ENCODE measurements around the gene MIB1. TPM values are rescaled to one million over a fixed set of nuclear protein-coding genes. Genes with fewer than 3 reads are reported as not detected.
"Not testable (repeated sequence)": the region's sequence is repeated elsewhere in the genome, so short reads cannot be mapped to it uniquely, and the experiment has no call there.

MIB1 gene
- total RNA-seq, 4 donors from 2014 or later = 14.1 to 34.9 (median 22.7) TPM

DNA sequence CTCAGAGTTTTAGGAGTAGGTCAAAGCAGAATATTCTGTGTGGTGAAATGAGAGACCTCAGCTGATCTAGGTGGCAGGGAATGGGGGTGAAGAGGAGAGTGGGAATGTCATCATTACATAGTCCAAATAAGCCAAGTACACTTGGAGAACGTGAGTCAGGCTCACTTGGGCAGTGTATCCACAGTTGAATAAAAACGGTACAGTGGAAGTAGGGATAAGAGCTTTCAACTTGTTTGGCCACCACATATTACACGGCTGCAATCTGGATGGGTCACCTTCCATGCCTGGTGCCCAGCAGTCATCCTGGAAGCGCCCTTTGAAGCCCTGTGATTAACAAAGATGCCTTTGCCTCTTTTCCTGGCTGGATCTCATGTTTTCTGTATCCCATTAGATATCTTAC lies 28.6 kb downstream of the MIB1 start:
- DNase-seq = no peak
- no peaks in the 10 kb centered on the region for H3K27me3 ChIP-seq
- WGBS, 2 donors = 82 to 93% methylated on average over 4 of the region's 4 CpGs
- intact Hi-C loops (cut with DNase I) = no loop called here
- TF ChIP-seq, protein P1, sequence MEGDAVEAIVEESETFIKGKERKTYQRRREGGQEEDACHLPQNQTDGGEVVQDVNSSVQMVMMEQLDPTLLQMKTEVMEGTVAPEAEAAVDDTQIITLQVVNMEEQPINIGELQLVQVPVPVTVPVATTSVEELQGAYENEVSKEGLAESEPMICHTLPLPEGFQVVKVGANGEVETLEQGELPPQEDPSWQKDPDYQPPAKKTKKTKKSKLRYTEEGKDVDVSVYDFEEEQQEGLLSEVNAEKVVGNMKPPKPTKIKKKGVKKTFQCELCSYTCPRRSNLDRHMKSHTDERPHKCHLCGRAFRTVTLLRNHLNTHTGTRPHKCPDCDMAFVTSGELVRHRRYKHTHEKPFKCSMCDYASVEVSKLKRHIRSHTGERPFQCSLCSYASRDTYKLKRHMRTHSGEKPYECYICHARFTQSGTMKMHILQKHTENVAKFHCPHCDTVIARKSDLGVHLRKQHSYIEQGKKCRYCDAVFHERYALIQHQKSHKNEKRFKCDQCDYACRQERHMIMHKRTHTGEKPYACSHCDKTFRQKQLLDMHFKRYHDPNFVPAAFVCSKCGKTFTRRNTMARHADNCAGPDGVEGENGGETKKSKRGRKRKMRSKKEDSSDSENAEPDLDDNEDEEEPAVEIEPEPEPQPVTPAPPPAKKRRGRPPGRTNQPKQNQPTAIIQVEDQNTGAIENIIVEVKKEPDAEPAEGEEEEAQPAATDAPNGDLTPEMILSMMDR (IDR thresholded peaks at IDR 0.05) = no peak
- no peak for TF ChIP-seq POLR2A (IDR thresholded peaks at IDR 0.05)
- H3K27ac ChIP-seq = no peak overlapping the region
- H3K36me3 ChIP-seq = peaks cover 0 to 80% (median 0%) of the 10 kb centered on the region in 3 donors
- peaks cover 0 to 1% (median 0%) of the 10 kb centered on the region in 3 donors for H3K4me1 ChIP-seq
- no peak overlapping the region for H3K4me3 ChIP-seq
- no peaks in the 10 kb centered on the region for H3K9me3 ChIP-seq

DNA sequence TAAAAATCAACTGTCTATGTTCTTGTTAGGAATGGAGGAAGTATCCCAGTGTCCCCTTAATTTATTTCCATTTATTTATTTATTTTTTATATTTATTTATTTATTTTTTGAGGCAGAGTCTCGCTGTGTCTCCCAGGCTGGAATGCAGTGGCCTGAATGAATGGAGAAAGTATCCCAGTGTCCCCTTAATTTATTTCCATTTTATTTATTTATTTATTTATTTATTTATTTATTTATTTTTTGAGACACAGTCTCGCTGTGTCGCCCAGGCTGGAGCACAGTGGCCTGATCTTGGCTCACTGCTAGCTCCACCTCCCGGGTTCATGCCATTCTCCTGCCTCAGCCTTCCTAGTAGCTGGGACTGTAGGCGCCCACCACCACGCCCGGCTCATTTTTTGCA lies 34.1 kb downstream of the MIB1 start:
- Histone ChIP-seq H3K4me1 (peaks cover 0 to 9% (median 6%) of the 10 kb centered on the region in 3 donors), H3K36me3 (peaks cover 0 to 80% (median 4%) of the 10 kb centered on the region in 3 donors), H3K9me3 (no peaks in the 10 kb centered on the region), H3K27ac (no peak overlapping the region), H3K4me3 (no peak overlapping the region), H3K27me3 (no peaks in the 10 kb centered on the region)
- intact Hi-C loops (cut with DNase I) = no loop called here
- no peak for DNase-seq
- TF ChIP-seq POLR2A (IDR thresholded peaks at IDR 0.05) = no peak
- TF ChIP-seq, protein P1 (IDR thresholded peaks at IDR 0.05) = no peak
- WGBS, 2 donors = 98 to 100% methylated on average over 5 to 7 of the region's 7 CpGs

DNA sequence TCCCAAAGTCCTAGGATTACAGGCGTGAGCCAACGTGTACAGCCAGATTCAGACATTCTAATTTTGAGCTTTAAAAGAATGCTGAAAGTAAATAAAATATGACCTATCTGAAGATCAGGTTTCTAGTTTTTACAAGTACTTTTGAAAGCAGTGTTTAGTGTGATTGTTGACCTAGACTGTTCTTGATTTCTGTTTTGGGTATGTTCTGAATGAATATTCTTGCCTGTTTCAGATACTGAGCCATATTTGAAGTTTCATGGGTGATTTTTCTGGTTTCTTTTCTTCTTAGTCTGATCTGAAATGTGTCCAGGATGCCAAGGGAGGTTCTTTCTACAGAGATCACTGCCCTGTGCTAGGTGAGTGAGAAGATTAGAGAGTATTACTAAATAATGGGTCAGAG lies 37.2 kb downstream of the MIB1 start:
- TF ChIP-seq, protein P1 (IDR thresholded peaks at IDR 0.05) = no peak
- TF ChIP-seq POLR2A (IDR thresholded peaks at IDR 0.05) = no peak
- Histone ChIP-seq H3K4me1 (peaks cover 0 to 9% (median 6%) of the 10 kb centered on the region in 3 donors), H3K36me3 (peaks cover 0 to 86% (median 10%) of the 10 kb centered on the region in 3 donors), H3K27ac (no peak overlapping the region), H3K4me3 (no peak overlapping the region), H3K27me3 (no peaks in the 10 kb centered on the region), H3K9me3 (no peaks in the 10 kb centered on the region)
- WGBS, 2 donors = 28 to 46% methylated on average over 2 of the region's 2 CpGs
- DNase-seq = no peak
- intact Hi-C loops (cut with DNase I) = no loop called here

DNA sequence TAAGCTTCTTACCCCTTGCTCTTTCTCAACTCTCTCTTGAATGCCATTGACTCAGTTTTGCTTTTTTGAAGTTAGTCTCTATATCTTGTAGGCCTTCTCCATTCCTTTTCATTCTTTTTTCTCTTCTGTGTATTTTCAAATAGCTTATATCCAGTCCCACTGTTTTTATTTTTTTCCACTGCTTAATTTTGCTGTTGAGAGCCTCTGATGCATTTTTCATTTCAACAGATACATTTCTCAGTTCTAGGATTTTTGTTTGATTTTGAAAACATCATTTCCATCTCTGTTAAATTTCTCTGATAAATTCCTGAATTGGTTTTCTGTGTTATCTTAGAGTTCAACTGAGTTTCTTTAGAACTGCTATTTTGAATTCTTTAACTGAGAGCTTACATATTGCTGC lies 45.9 kb downstream of the MIB1 start:
- intact Hi-C loops (cut with DNase I) = no loop called here
- no peaks in the 10 kb centered on the region for H3K27me3 ChIP-seq
- no peak overlapping the region for H3K4me3 ChIP-seq
- no peak overlapping the region for H3K27ac ChIP-seq
- H3K4me1 ChIP-seq = no peaks in the 10 kb centered on the region
- H3K36me3 ChIP-seq = peaks cover 3 to 99% (median 3%) of the 10 kb centered on the region in 3 donors
- H3K9me3 ChIP-seq = peaks cover 0 to 8% (median 5%) of the 10 kb centered on the region in 3 donors
- no peak for DNase-seq
- TF ChIP-seq POLR2A (IDR thresholded peaks at IDR 0.05) = no peak

DNA sequence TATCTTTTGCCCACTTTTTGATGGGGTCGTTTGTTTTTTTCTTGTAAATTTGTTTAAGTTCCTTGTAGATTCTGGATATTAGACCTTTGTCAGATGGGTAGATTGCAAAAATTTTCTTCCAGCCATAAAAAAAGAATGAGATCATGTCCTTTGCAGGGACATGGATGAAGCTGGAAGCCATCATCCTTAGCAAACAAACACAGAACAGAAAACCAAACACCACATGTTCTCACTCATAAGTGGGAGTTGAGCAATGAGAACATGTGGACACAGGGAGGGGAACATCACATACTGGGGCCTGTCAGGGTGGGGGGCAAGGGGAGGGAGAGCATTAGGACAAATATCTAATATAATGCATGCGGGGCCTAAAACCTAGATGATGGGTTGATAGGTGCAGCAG lies 55.5 kb downstream of the MIB1 start:
- intact Hi-C loops (cut with DNase I); H3K27ac ChIP-seq; H3K4me1 ChIP-seq; DNase-seq; H3K27me3 ChIP-seq; H3K4me3 ChIP-seq; H3K9me3 ChIP-seq: not testable (repeated sequence)
- WGBS, 2 donors = 72 to 79% methylated on average over 2 of the region's 2 CpGs
- H3K36me3 ChIP-seq = peaks cover 0 to 44% (median 0%) of the 10 kb centered on the region in 3 donors

DNA sequence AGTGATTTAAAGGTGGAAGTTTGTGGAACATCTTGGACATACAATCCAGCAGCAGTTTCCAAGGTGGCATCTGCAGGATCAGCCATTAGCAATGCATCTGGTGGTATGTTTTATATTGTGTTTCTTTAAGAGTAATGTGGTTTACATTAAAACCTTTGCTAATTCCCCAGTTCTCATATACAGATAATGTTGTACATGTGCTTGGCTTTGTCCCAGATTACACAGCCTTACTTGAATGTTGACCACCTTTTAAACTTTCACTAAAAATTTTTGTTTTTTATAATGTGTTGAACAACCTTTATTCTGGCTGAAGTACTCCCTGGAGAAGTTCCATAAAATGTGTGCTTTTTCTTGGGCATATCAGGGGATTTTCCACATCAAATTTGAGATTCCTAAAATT lies 57.5 kb downstream of the MIB1 start:
- Histone ChIP-seq H3K36me3 (peaks cover 0 to 27% (median 0%) of the 10 kb centered on the region in 3 donors), H3K4me3 (no peak overlapping the region), H3K9me3 (no peaks in the 10 kb centered on the region), H3K27ac (no peak overlapping the region), H3K4me1 (no peaks in the 10 kb centered on the region), H3K27me3 (no peaks in the 10 kb centered on the region)
- TF ChIP-seq, protein P1 (IDR thresholded peaks at IDR 0.05) = no peak
- TF ChIP-seq POLR2A (IDR thresholded peaks at IDR 0.05) = no peak
- DNase-seq = no peak
- intact Hi-C loops (cut with DNase I) = no loop called here
